Neural cell (in vitro differentiated cells): ENCODE measurements around the gene NF1.

Source experiments
- EP300 ChIP-seq: fragments of 450-650 bp; conservative IDR thresholded peaks from 2 replicates; pipeline ENCODE4 v1.6.1; 2014; ENCODE audit warnings: antibody characterized with exemption, mild to moderate bottlenecking, moderate library complexity; ENCODE audit not compliant: poor library complexity, severe bottlenecking
- EZH2 ChIP-seq: fragments of 200-600, 300-800 bp; shearing (Covaris generic), sonication (generic); IDR thresholded peaks from 2 replicates; pipeline ENCODE4 v1.6.1; 2014; ENCODE audit warnings: antibody characterized with exemption, low read length, borderline replicate concordance, mild to moderate bottlenecking; ENCODE audit not compliant: insufficient read depth, poor library complexity, severe bottlenecking
- MXI1 ChIP-seq: fragments of 450-650 bp; conservative IDR thresholded peaks from 2 replicates; pipeline ENCODE4 v1.6.1; 2014; ENCODE audit warnings: antibody characterized with exemption, mild to moderate bottlenecking; ENCODE audit not compliant: poor library complexity, severe bottlenecking
- POLR2AphosphoS5 ChIP-seq: IDR thresholded peaks from 2 replicates; pipeline ENCODE4 v1.6.1; 2012
- RAD21 ChIP-seq: fragments of 450-650 bp; conservative IDR thresholded peaks from 2 replicates; pipeline ENCODE4 v1.6.1; 2014; ENCODE audit warnings: antibody characterized with exemption, mild to moderate bottlenecking, moderate library complexity
- TAF1 ChIP-seq: IDR thresholded peaks from 2 replicates; pipeline ENCODE4 v1.6.1; 2012; ENCODE audit warnings: low read depth
- TF ChIP-seq, protein P1 (sequence below): fragments of 450-650 bp; IDR thresholded peaks from 2 replicates; pipeline ENCODE4 v1.5.1; 2014; ENCODE audit warnings: antibody characterized with exemption, mild to moderate bottlenecking, moderate library complexity; ENCODE audit not compliant: poor library complexity, severe bottlenecking
- TF ChIP-seq, protein P2 (sequence below): IDR thresholded peaks from 2 replicates; pipeline ENCODE4 v1.6.1; 2012; ENCODE audit warnings: borderline replicate concordance

GRCh38 chr17:31355935-31356334, 261.2 kb downstream of the NF1 start:
- TF ChIP-seq, protein P1, sequence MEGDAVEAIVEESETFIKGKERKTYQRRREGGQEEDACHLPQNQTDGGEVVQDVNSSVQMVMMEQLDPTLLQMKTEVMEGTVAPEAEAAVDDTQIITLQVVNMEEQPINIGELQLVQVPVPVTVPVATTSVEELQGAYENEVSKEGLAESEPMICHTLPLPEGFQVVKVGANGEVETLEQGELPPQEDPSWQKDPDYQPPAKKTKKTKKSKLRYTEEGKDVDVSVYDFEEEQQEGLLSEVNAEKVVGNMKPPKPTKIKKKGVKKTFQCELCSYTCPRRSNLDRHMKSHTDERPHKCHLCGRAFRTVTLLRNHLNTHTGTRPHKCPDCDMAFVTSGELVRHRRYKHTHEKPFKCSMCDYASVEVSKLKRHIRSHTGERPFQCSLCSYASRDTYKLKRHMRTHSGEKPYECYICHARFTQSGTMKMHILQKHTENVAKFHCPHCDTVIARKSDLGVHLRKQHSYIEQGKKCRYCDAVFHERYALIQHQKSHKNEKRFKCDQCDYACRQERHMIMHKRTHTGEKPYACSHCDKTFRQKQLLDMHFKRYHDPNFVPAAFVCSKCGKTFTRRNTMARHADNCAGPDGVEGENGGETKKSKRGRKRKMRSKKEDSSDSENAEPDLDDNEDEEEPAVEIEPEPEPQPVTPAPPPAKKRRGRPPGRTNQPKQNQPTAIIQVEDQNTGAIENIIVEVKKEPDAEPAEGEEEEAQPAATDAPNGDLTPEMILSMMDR = no peak
- no peak for TF ChIP-seq EZH2
- no peak for TF ChIP-seq POLR2AphosphoS5
- TF ChIP-seq EP300 = no peak
- TF ChIP-seq MXI1 = no peak
- no peak for TF ChIP-seq TAF1
- TF ChIP-seq RAD21 = no peak
- TF ChIP-seq, protein P2, sequence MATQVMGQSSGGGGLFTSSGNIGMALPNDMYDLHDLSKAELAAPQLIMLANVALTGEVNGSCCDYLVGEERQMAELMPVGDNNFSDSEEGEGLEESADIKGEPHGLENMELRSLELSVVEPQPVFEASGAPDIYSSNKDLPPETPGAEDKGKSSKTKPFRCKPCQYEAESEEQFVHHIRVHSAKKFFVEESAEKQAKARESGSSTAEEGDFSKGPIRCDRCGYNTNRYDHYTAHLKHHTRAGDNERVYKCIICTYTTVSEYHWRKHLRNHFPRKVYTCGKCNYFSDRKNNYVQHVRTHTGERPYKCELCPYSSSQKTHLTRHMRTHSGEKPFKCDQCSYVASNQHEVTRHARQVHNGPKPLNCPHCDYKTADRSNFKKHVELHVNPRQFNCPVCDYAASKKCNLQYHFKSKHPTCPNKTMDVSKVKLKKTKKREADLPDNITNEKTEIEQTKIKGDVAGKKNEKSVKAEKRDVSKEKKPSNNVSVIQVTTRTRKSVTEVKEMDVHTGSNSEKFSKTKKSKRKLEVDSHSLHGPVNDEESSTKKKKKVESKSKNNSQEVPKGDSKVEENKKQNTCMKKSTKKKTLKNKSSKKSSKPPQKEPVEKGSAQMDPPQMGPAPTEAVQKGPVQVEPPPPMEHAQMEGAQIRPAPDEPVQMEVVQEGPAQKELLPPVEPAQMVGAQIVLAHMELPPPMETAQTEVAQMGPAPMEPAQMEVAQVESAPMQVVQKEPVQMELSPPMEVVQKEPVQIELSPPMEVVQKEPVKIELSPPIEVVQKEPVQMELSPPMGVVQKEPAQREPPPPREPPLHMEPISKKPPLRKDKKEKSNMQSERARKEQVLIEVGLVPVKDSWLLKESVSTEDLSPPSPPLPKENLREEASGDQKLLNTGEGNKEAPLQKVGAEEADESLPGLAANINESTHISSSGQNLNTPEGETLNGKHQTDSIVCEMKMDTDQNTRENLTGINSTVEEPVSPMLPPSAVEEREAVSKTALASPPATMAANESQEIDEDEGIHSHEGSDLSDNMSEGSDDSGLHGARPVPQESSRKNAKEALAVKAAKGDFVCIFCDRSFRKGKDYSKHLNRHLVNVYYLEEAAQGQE = no peak
